HepG2 (cell line): ENCODE results near the gene YIPF5. TPM values are rescaled to one million over a fixed set of nuclear protein-coding genes. Genes with fewer than 3 reads are reported as not detected.

Source experiments
- ATAC-seq: fragments of 200-7000 bp; cut with Tn5 transposase; 3 replicates; pipeline ENCODE4 v1.9.1; 2020; ENCODE audit warnings: mild to moderate bottlenecking, moderate library complexity
- BruUV-seq: library from RNA; stranded (reverse); fragments of 400-500 nt; replicated peaks from 2 replicates; lab custom pipeline; 2021; lab: Mats Ljungman, UMichigan
- CTCF ChIA-PET: fragments of 300-600 bp; formaldehyde crosslinking; extraction: SDS; loops from one replicate; lab custom pipeline; 2021; ENCODE audit warnings: low total read pairs, inconsistent platforms, low intra/inter-chr PET ratio; lab: Yijun Ruan, JAX
- POLR2A ChIA-PET: fragments of 350-600 bp; sonication (Branson Sonifier 250); formaldehyde crosslinking; loops from one replicate; lab custom pipeline; 2020; ENCODE audit warnings: antibody characterized with exemption, inconsistent platforms; lab: Yijun Ruan, JAX
- DNase-seq: peaks from one replicate; pipeline ENCODE4 v3.0.0-alpha.2; 2015; ENCODE audit warnings: low spot score
- FAIRE-seq: peaks from 3 replicates; lab custom pipeline; 2011; peaks lifted over from hg19 to GRCh38; lab: Jason Lieb, UNC
- H2AFZ ChIP-seq: one replicate; pipeline ENCODE4 v1.6.1; 2011; ENCODE audit warnings: low read length, inconsistent platforms
- H3K27ac ChIP-seq: fragments of 300-600 bp; 3 replicates; pipeline ENCODE4 v1.8.0; 2011; ENCODE audit warnings: mixed run types, mild to moderate bottlenecking, mixed read lengths, low read length, inconsistent platforms; ENCODE audit not compliant: insufficient read depth; ENCODE audit errors: extremely low read length
- H3K27me3 ChIP-seq, 2 experiments: fragments of 200-600 bp in 1 of 2; 2 replicates in 1 of 2; 3 replicates in 1 of 2; pipeline versions ENCODE4 v1.6.0 to v1.8.0; 2011; ENCODE audit warnings: low read length in 2 of 2, mild to moderate bottlenecking in 2 of 2, moderate library complexity in 2 of 2, inconsistent platforms in 1 of 2; ENCODE audit not compliant: insufficient read depth in 2 of 2, control insufficient read depth in 1 of 2
- H3K36me3 ChIP-seq, 2 experiments: fragments of 200-600 bp in 1 of 2; replicated peaks in 1 of 2; 2 replicates in 1 of 2; 3 replicates in 1 of 2; pipeline versions ENCODE4 v1.5.1 to v1.8.0; 2011; ENCODE audit warnings: low read length in 2 of 2, inconsistent platforms in 1 of 2; ENCODE audit not compliant: insufficient read depth in 2 of 2, control insufficient read depth in 1 of 2
- H3K4me1 ChIP-seq: 2 replicates; pipeline ENCODE4 v1.5.1; 2012; ENCODE audit warnings: low read length, inconsistent platforms; ENCODE audit not compliant: insufficient read depth
- H3K4me2 ChIP-seq: 2 replicates; pipeline ENCODE4 v1.6.0; 2011; ENCODE audit warnings: low read depth, low read length, inconsistent platforms
- H3K4me3 ChIP-seq, 3 experiments: fragments of 200-600 bp in 1 of 3; sonication (generic), shearing (Covaris generic) in 1 of 3; replicated peaks in 1 of 3; 2 replicates each; pipeline ENCODE4 v1.5.1; 2011 to 2016; ENCODE audit warnings: low read length in 3 of 3, inconsistent platforms in 2 of 3, low read depth in 2 of 3, mild to moderate bottlenecking in 2 of 3, control low read depth in 1 of 3, mixed read lengths in 1 of 3; ENCODE audit not compliant: insufficient read depth in 1 of 3
- H3K79me2 ChIP-seq: one replicate; pipeline ENCODE4 v1.6.1; 2011; ENCODE audit warnings: low read length, inconsistent platforms; ENCODE audit not compliant: insufficient read depth
- H3K9ac ChIP-seq: 2 replicates; pipeline ENCODE4 v1.6.0; 2011; ENCODE audit warnings: mild to moderate bottlenecking, low read depth, low read length, inconsistent platforms; ENCODE audit not compliant: insufficient read depth
- H3K9me3 ChIP-seq: 2 replicates; pipeline ENCODE4 v1.5.1; 2012; ENCODE audit warnings: mild to moderate bottlenecking, low read length
- H4K20me1 ChIP-seq: 2 replicates; pipeline ENCODE4 v1.6.0; 2011; ENCODE audit warnings: inconsistent platforms, mild to moderate bottlenecking, low read length, moderate library complexity; ENCODE audit not compliant: insufficient read depth
- ATF1 ChIP-seq: IDR thresholded peaks from 2 replicates; pipeline ENCODE4 v1.6.1; 2016; ENCODE audit warnings: mild to moderate bottlenecking, control low read depth
- FOXA3 ChIP-seq: IDR thresholded peaks from 2 replicates; pipeline ENCODE4 v1.6.1; 2016; ENCODE audit warnings: missing genetic modification reagents, missing compliant biosample characterization
- FOXP1 ChIP-seq, 2 experiments: fragments of 450-650 bp in 1 of 2; IDR thresholded peaks; 2 replicates each; pipeline ENCODE4 v1.6.1; 2017 to 2018; ENCODE audit warnings: antibody characterized with exemption in 1 of 2
- NFIC ChIP-seq: IDR thresholded peaks from 2 replicates; pipeline ENCODE4 v1.6.1; 2012; ENCODE audit warnings: mild to moderate bottlenecking, low read length, inconsistent platforms
- NR2F6 ChIP-seq, 2 experiments: IDR thresholded peaks; 2 replicates each; pipeline ENCODE4 v1.6.1; 2016; ENCODE audit warnings: antibody characterized with exemption in 1 of 2, mild to moderate bottlenecking in 1 of 2
- SMARCC2 ChIP-seq: fragments of 450-650 bp; IDR thresholded peaks from 2 replicates; pipeline ENCODE4 v1.6.1; 2017; ENCODE audit warnings: antibody characterized with exemption, mild to moderate bottlenecking
- ZNF230 ChIP-seq: sonication (generic); formaldehyde crosslinking; IDR thresholded peaks from 2 replicates; pipeline ENCODE4 v1.4.0; 2020; ENCODE audit warnings: mild to moderate bottlenecking, missing genetic modification reagents
- WGBS: methylation state at CpG from one replicate; pipeline ENCODE4 v1.1.6; 2017; ENCODE audit warnings: low lambda C conversion rate; 5-methylcytosine and 5-hydroxymethylcytosine counted together
- in situ Hi-C: cut with HindIII; loops from 2 replicates; pipeline ENCODE4 v1.10.0; 2017; ENCODE audit warnings: low pct_unique_long_range_greater_than_20kb; ENCODE audit not compliant: extremely low pct_ligation_motif_present
- intact Hi-C: fragments of 100-400 bp; cut with micrococcal nuclease; formaldehyde crosslinking; loops from one replicate; pipeline ENCODE4 v1.10.0; 2022; ENCODE audit not compliant: unreplicated experiment
- polyA plus RNA-seq, 8 experiments: library from polyadenylated mRNA; depleted of rRNA in 3 of 8; stranded (reverse) in 7 of 8; unstranded in 1 of 8; fragments of >200 nt; fragmentation: Illumina TruSeq in 4 of 8; extraction: Trizol in 4 of 8; gene quantifications; 2 replicates each; pipeline versions ENCODE4 v1.2.1 to v1.2.3, GENCODE V29; 2011 to 2016; ENCODE audit warnings: low read depth in 4 of 8, missing spikeins in 1 of 8, mixed read lengths in 1 of 8; ENCODE audit not compliant: insufficient read depth in 1 of 8
- total RNA-seq, 5 experiments: library from RNA; depleted of rRNA; stranded (reverse); fragments of >200 nt; fragmentation: Illumina TruSeq; extraction: Trizol; gene quantifications; 2 replicates each; pipeline ENCODE4 v1.2.3, GENCODE V29; 2016; ENCODE audit warnings: low read depth in 1 of 5
- TF ChIP-seq, protein P1 (sequence below): sonication (generic); formaldehyde crosslinking; IDR thresholded peaks from 2 replicates; pipeline ENCODE4 v1.8.1; 2023; ENCODE audit warnings: mild to moderate bottlenecking, inconsistent platforms, moderate library complexity, missing genetic modification reagents, borderline replicate concordance

The YIPF5 gene
- total and polyA plus RNA-seq, 2 of the 13 experiments (the other 11 are each of a cell fraction or from before 2014, with no cell fraction given), result 61.4 to 73.6 TPM

DNA sequence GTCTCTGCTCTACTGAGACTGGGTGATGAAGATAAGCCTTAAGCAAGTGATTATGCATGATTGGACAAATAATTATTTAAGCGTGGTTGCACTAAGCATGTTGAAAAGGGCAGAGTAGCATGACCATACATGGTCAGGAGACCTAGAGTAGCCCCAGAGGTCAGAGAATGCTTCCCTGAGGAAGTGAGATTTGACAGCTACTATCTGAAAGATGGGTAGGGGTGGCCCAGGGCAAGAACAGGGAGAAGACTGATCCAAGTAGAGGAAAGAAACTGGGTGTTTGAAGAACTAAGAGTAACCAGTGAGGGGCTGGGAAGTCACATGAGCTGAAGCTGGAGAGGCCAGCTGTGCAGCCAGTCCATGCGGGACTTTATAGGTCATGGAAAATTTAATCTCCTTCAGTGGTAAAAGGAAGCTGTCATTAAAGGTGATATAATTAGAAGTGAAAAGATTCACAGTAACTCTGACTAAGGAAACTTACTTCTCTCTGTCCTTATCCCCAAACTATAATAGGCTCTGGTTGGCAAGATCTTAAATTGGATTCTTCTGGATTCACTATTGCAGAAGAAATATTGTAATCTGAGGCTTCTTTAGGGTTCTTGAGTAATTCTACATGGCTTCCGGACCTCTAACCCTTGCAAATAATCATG is 35.2 kb downstream of the YIPF5 start:
- TF ChIP-seq ZNF230 (CRISPR knock-in tag) (no peak), NFIC (no peak), FOXP1 (IDR thresholded peaks at IDR 0.05) (no peak), FOXP1 (CRISPR knock-in tag; IDR thresholded peaks at IDR 0.05) (no peak), FOXA3 (no peak), ATF1 (no peak), SMARCC2 (no peak), NR2F6 (IDR thresholded peaks at IDR 0.05) (no peak), NR2F6 (CRISPR knock-in tag; IDR thresholded peaks at IDR 0.05) (no peak)
- TF ChIP-seq, protein P1, sequence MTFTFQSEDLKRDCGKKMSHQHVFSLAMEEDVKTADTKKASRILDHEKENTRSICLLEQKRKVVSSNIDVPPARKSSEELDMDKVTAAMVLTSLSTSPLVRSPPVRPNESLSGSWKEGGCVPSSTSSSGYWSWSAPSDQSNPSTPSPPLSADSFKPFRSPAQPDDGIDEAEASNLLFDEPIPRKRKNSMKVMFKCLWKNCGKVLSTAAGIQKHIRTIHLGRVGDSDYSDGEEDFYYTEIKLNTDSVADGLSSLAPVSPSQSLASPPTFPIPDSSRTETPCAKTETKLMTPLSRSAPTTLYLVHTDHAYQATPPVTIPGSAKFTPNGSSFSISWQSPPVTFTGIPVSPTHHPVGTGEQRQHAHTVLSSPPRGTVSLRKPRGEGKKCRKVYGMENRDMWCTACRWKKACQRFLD, result no peak
- DNase-seq (no peak), ATAC-seq (no peak), FAIRE-seq (no peak)
- H3K9ac ChIP-seq, result no peak overlapping the region
- BruUV-seq, result no TSS peak
- H3K4me1 ChIP-seq, result no peaks in the 10 kb centered on the region
- H4K20me1 ChIP-seq, result no peaks in the 10 kb centered on the region
- ChIA-PET CTCF (no interaction called here), POLR2A (no interaction called here)
- H3K4me3 ChIP-seq, result no peak overlapping the region
- no peak overlapping the region for H3K27ac ChIP-seq
- in situ Hi-C loops, result no loop called here
- no peak overlapping the region for H3K4me2 ChIP-seq
- 0 out of 5 replicates have a peak, but pooled peaks cover 0 to 4% of the 10 kb centered on the region in 2 experiments for H3K27me3 ChIP-seq
- WGBS, result 21% methylated on average over 3 of the region's 3 CpGs
- no peaks in the 10 kb centered on the region for H3K36me3 ChIP-seq
- H3K79me2 ChIP-seq, result no peaks in the 10 kb centered on the region
- intact Hi-C loops, result no loop called here
- H3K9me3 ChIP-seq, result no peaks in the 10 kb centered on the region
- no peak overlapping the region for H2AFZ ChIP-seq
